AG04450 (cell line): ENCODE measurements around the gene DAD1. TPM values are rescaled to one million over a fixed set of nuclear protein-coding genes. Genes with fewer than 3 reads are reported as not detected.

Experiments used
- CTCF ChIA-PET: fragments of 300-600, 350-600 bp; formaldehyde crosslinking; extraction: SDS; loops from one replicate; lab custom pipeline; 2022; ENCODE audit warnings: antibody characterized with exemption, inconsistent platforms; lab: Charles Lee
- POLR2A ChIA-PET: fragments of 350-600 bp; formaldehyde crosslinking; extraction: SDS; loops from one replicate; lab custom pipeline; 2021; ENCODE audit warnings: antibody characterized with exemption, inconsistent platforms; lab: Yijun Ruan, JAX
- DNase-seq: peaks from one replicate; pipeline ENCODE4 v3.0.0-alpha.2; 2011; ENCODE audit warnings: low read depth, low spot score
- H3K27ac ChIP-seq: one replicate; pipeline ENCODE4 v1.5.1; 2012; ENCODE audit warnings: low read depth, low read length, control low read depth
- H3K27me3 ChIP-seq: one replicate; pipeline ENCODE4 v1.6.0; 2012; ENCODE audit warnings: low read length; ENCODE audit not compliant: control insufficient read depth, insufficient read depth
- H3K4me3 ChIP-seq: 2 replicates; pipeline ENCODE4 v1.5.1; 2011; ENCODE audit warnings: mild to moderate bottlenecking, low read depth, low read length, control low read depth
- H3K9me3 ChIP-seq: 2 replicates; pipeline ENCODE4 v1.5.1; 2012; ENCODE audit warnings: low read length; ENCODE audit not compliant: control insufficient read depth, insufficient read depth
- polyA plus RNA-seq: library from polyadenylated mRNA; depleted of rRNA; stranded (reverse); fragments of >200 nt; gene quantifications from 2 replicates; pipeline ENCODE4 v1.2.3, GENCODE V29; 2011
- TF ChIP-seq, protein P1 (sequence below): IDR thresholded peaks from 2 replicates; pipeline ENCODE4 v1.5.1; 2011; ENCODE audit warnings: low read depth, low read length, control low read depth, inconsistent platforms

The DAD1 gene
- polyA plus RNA-seq, 1 experiment, result 467 TPM

DNA sequence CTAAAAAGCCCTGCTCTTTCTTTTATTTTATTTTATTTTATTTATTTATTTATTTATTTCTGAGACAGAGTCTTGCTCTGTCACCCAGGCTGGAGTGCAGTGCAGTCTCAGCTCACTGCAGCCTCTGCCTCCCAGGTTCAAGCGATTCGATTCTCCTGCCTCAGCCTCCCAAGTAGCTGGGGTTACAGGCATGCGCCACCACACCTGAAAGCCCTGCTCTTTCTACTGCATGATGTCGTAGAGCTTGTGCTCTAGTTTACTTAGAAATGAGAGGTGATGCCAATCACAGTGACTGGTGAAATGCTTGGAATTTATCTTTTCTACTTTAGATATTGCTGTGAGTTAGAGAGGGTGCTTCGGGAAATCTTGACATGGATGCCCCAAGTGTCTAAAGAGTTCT is 54.5 kb downstream of the DAD1 start:
- CTCF ChIA-PET, result interaction anchor here (0.5 to 5.4 kb wide), 2 partner anchors 22 to 326 kb away, joined by 3 to 25 read pairs; no protein-coding TSS in a partner anchor
- Histone ChIP-seq H3K27ac (no peak overlapping the region), H3K9me3 (no peaks in the 10 kb centered on the region), H3K4me3 (no peak overlapping the region), H3K27me3 (no peaks in the 10 kb centered on the region)
- POLR2A ChIA-PET, result no interaction called here
- TF ChIP-seq, protein P1, sequence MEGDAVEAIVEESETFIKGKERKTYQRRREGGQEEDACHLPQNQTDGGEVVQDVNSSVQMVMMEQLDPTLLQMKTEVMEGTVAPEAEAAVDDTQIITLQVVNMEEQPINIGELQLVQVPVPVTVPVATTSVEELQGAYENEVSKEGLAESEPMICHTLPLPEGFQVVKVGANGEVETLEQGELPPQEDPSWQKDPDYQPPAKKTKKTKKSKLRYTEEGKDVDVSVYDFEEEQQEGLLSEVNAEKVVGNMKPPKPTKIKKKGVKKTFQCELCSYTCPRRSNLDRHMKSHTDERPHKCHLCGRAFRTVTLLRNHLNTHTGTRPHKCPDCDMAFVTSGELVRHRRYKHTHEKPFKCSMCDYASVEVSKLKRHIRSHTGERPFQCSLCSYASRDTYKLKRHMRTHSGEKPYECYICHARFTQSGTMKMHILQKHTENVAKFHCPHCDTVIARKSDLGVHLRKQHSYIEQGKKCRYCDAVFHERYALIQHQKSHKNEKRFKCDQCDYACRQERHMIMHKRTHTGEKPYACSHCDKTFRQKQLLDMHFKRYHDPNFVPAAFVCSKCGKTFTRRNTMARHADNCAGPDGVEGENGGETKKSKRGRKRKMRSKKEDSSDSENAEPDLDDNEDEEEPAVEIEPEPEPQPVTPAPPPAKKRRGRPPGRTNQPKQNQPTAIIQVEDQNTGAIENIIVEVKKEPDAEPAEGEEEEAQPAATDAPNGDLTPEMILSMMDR, result no peak
- DNase-seq, result no peak

DNA sequence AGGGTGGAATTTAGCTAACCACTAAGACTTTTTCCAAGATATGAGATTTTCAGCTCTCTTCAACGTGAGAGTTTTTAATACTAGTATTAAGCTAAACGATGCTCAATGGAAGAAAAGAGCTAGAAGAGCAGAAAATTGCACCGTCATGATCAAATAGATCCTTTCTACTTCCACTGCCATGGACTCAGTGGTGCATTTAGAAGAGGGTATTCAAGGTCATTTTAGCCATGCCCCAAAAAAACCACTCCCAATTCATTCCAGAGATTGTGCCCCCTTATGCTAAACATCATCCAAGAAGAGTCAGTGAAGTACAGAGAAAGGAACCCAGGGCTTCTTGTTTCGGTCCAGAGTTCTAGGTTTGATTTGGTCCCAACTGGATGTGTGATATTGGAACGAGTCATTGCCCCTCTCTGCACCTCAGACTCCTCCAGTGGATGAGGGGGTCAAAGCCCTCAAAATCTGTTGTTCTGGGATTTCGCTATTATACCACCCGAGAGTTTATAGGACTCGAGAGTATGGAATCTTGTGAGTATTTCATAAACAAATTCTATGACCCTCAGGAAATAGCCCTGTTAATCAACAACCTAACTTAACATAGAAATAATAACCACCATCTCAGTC is 55.2 kb downstream of the DAD1 start:
- Histone ChIP-seq H3K27ac (no peak overlapping the region), H3K27me3 (no peaks in the 10 kb centered on the region), H3K4me3 (no peak overlapping the region), H3K9me3 (no peaks in the 10 kb centered on the region)
- ChIA-PET POLR2A (no interaction called here), CTCF (interaction anchor here (1.4 to 5.4 kb wide), 3 partner anchors 13 to 63 kb away, joined by 3 to 25 read pairs (median 3); no protein-coding TSS in a partner anchor)
- TF ChIP-seq, protein P1, result no peak
- no peak for DNase-seq

DNA sequence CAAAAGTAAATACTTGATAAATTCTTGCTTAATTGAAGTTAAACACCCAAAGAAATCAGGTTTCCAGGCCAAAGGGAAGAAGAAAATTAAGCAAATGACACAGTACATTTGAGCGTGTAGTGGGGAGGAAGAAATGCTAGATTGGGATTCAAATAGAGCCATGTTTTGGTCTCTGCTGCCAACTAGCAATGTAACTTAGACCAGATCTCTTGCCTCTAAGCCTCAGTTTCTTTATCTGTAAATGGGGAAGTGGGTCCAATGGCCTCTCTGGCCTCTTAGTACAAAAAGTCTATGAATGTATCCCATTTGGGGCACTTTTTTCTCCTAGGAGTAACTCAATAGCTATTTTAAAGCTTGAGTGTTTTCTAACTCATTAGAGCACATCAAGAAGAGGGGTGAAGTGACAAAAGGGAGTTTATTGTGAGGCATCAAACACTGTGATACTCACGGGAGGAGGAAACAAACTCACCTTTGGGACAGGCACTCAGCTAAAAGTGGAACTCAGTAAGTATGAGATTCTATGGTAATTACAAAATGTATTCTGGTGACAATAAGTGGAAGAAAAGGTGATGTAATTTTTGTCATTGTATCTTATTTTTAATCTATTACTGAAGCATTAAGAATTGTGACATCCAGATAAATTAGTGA is 55.8 kb downstream of the DAD1 start:
- Histone ChIP-seq H3K27ac (no peak overlapping the region), H3K9me3 (no peaks in the 10 kb centered on the region), H3K4me3 (no peak overlapping the region), H3K27me3 (no peaks in the 10 kb centered on the region)
- ChIA-PET CTCF (interaction anchor here (0.7 to 5.4 kb wide), 4 partner anchors 13 to 257 kb away, joined by 3 to 25 read pairs (median 3); no protein-coding TSS in a partner anchor), POLR2A (no interaction called here)
- no peak for DNase-seq
- TF ChIP-seq, protein P1, result no peak

DNA sequence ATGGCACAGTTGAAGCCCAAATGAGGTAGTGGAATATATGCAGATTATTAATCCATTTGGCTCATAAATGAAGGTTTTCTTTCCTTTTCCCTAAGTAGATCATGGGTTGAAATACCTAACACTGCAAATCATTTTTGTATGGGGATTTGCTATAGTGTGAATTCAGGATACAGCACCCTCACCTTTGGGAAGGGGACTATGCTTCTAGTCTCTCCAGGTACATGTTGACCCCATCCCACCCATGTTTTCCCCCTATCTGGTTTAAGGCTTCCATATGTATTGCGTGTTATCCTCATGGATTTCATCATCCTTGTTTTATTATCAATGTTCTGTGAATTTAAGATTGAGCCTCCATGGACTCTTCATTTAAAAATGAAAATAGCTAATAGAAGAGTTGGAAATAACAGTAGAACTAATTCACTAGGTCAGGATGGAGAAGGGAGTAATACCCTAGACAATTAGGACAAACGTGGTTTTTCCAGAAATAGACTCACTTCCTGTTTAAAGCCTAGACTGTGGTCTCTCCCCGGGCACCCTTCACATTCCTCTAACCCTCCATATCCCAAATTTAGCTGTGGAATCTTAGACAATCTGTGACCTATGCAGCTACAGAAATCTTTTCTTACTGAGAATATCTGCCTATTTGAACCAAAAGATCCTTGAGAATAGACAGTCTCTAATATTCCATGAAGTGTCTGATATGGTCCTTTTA is 56.5 kb downstream of the DAD1 start:
- no peak for DNase-seq
- Histone ChIP-seq H3K27ac (no peak overlapping the region), H3K4me3 (no peak overlapping the region), H3K9me3 (no peaks in the 10 kb centered on the region), H3K27me3 (no peaks in the 10 kb centered on the region)
- POLR2A ChIA-PET, result no interaction called here
- CTCF ChIA-PET, result interaction anchor here (0.7 to 5.4 kb wide), 5 partner anchors 10 to 256 kb away, joined by 3 to 25 read pairs (median 3); no protein-coding TSS in a partner anchor
- TF ChIP-seq, protein P1, result no peak
